DLD1 (cell line): ENCODE measurements around the gene OPN5.

Experiments used
- in situ Hi-C: cut with HindIII; loops from 2 replicates; pipeline ENCODE4 v1.10.0; 2017; ENCODE audit warnings: low sequenced_read_pairs

Gene OPN5

GRCh38 chr6:47787620-47788497 is 6.0 kb downstream of the OPN5 start:
- in situ Hi-C loops, result no loop called here

- in situ Hi-C loops, result no loop called here
Observed at GRCh38 chr6:47788498-47788884, 6.7 kb downstream of the OPN5 start.

DNA sequence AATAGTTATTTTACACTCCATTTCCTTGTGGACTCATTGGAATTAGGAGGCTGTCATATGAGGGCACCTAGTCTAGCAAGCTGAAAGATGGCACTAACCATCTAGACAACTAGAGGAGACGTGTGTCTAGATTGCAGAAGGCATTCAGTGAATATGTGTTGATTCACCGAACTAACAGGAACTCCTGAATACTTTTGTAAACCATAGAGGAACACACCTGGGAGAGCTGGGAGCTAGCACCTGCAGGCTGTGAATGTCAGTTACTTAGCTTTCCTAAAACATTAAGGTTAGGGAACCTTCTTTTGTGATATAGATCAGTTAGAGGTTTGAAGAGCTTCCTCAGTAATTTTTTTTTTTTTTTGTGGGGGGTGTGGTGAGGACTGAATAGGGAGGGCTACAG is 7.7 kb downstream of the OPN5 start:
- in situ Hi-C loops, result no loop called here

DNA sequence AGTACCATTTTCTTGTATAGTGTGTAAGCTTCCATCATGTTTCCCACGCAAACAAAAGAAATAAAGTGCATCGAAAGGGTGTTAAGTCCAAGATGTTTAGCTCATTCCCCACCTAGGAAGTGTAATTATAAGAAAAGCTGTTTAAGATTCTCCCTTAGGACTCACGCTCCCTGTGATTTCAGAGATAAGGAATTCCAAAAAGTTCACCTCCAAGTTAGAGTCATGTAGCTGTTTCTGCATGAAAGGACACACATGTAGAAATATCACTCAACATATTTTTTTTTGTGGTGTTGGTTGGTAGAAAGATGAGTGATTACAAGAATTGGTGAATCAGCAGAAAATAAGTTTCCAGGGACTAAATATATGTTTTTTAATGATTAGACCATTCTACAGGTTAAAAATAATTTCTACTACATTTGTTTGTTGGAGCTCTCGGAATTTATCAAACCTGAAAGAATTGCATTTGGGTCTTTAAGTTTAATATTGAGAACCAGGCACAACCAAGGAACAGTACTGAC is 10.4 kb downstream of the OPN5 start:
- in situ Hi-C loops, result no loop called here

DNA sequence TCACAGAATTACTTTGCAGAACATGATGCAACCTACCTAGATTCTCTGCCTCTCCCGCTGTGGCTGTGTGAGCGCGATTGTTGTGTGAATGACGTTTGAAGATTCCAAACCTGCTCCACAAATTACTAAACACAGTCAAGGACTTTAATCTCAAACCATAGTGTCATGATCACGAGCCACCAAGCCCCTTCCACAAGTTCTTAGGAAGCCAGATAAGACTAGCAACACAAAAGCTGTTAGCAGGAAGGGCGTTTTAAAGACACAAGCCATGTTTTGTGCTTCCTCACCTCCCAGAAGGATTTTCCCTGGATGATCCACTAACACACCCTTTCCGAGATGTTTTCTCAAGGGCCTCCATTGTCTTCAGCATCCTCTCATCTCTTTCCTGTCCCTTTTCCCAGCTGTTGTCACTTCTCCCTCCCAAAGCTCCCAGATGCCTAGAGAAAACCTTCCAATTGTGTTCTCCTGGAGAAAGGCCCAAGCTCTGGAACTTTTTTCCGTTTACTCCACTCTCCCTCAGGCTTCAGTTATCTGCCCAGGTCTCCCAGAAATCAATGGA is 12.8 kb downstream of the OPN5 start:
- in situ Hi-C loops, result no loop called here

DNA sequence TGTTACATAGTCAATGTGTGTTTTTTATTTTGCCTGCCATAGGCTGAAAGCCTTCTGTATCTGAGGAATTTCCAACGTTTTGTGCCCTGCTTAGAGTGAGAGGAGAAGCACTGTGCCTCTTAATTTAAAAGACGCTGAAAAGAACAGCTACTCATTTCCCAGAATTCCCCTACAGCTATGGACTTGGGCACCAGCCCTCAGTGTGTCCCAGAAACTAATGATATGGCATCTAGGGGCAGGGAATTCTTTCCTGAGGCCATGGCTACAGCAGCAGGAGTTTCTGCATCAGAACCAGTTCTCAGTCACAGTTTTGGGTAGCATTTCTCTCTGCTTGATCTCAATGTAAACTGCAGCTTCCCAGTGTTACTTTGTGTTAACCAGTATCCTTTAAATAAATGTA is 20.2 kb downstream of the OPN5 start:
- in situ Hi-C loops, result no loop called here

- in situ Hi-C loops, result no loop called here
Observed at GRCh38 chr6:47804821-47805220, 23.0 kb downstream of the OPN5 start.

GRCh38 chr6:47809873-47810272 is 28.0 kb downstream of the OPN5 start:
- in situ Hi-C loops, result no loop called here

DNA sequence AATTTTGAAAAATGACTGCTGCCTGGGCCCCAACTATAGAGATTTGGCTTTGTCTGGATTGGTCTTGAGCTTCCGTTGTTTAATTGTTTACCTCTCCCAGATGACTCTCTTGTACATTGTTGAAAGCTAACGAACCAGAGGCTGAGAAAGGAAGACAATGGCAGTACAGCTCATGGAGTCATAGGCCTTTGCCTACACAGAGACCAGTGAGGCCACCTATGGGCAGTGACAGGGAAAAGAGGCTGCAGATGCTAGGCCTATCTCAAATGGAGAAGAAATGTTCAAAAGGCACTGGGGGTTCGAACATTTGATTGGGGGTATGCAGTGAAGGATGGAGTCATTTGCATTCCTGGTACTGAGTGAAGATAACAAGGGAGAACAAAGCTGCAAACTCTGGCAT is 29.1 kb downstream of the OPN5 start:
- in situ Hi-C loops, result no loop called here

DNA sequence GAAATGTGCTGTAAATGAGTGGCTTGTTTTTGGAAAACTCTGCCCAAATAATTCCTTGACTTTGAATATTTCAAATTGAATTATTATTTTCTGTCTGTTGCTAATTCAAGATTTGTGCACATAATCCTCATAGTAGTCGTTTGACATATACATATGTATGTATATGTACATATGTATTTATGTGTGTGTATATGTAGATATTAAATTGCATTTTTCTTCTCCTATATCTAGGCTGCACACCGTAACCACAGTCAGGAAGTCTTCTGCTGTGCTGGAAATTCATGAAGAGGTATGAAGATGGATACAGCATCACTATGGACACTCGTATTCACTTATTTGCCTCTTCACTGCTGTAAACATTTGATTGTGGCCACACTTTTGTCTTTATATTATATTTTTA is 29.6 kb downstream of the OPN5 start:
- in situ Hi-C loops, result no loop called here

- in situ Hi-C loops, result no loop called here
Observed at GRCh38 chr6:47817749-47818148, 35.9 kb downstream of the OPN5 start.

DNA sequence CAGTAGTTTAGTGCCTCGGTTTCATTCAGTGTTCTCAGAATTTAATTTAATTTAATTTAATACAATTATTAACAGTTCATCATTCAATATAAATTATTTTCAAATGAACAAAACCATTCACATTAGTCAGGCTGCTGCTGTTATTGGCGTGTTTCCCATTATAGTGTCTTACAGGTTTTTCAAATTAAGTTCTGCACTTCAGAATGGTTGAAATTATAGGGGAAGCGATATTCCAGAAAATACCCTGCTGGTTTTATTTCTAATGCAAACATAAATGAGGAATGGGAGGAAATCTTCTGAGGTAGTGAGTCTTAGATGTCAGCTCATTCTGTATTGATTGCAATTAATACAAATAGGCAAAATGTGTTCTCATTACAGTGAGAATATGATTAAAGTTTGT is 37.6 kb downstream of the OPN5 start:
- in situ Hi-C loops, result no loop called here

DNA sequence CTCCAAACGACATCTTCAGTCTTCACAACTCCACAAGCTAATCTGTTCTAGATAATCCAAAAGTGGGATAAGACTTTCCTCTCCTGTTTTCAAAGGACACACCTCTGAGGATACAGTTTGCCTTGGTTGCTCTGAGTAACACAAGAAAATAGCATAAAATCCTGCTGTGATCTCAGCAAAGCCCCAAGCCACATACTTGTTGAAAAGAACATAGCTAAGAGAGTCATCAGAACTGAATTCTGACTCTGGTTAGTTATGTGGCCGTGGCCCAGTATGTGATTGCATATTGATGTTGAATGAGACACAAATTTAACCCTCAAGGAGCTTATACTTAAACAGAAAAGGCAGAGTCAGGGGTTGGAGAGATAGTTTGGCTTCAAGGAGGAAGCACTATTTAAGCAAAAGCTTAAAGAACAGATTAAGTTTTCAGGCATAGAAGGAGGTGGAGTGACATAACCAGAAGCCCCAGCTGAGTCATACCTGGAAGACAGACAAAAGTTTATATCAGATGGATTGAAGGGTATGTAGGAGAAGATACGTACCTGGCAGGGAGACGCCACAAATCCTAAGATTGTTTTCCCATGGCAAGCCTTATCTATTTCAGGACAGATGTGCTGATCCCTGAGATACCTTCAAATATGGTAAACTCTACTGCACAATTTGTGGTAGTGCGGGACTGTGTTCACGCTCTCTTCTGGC is 41.2 kb downstream of the OPN5 start:
- in situ Hi-C loops, result no loop called here

GRCh38 chr6:47832386-47833100 is 50.7 kb downstream of the OPN5 start:
- in situ Hi-C loops, result no loop called here

GRCh38 chr6:47834196-47834595 is 52.4 kb downstream of the OPN5 start:
- in situ Hi-C loops, result no loop called here

GRCh38 chr6:47836046-47836445 is 54.2 kb downstream of the OPN5 start:
- in situ Hi-C loops, result no loop called here

DNA sequence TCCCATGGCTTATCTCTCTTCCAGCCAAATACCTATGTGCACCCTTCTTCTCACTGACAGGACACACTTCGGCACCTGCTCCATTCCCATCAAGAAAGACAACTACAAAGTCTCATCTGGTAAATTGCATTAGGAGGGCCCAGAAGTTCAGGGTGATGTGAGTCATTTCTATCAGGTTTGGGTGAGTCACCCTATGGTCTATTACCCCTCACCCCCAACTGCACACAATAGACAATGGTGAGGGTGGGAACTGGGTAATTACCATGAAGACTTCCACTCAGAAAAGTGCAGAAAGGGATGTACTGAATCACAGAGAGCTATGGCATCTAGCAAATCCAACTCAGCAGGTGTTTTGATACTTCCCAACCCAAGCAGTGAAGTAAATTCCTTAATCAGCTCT is 54.8 kb downstream of the OPN5 start:
- in situ Hi-C loops, result no loop called here

DNA sequence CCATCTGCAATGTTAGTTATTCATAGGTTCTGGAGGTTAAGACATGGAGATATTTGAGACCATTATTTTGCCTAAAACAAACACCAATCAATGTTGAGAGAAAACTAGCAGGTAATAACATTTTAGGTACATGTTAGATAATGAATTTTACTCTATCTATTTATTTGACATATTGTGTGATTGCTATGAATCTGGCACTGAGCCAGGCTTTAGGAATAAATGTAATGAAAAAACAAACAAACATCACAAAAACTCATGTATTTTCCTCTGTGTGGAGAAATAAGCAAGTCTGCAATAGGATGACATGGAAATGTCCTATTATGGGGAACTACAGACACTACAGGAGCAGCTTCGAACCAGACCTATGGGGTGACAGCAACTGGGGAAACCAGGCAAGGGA is 57.8 kb downstream of the OPN5 start:
- in situ Hi-C loops, result no loop called here

GRCh38 chr6:47844881-47845280 is 63.0 kb downstream of the OPN5 start:
- in situ Hi-C loops, result no loop called here

- in situ Hi-C loops, result no loop called here
Observed at GRCh38 chr6:47846752-47847151, 64.9 kb downstream of the OPN5 start.

- in situ Hi-C loops, result no loop called here
Observed at GRCh38 chr6:47851091-47851490, 69.3 kb downstream of the OPN5 start.
